GM19035 (cell line): ENCODE data around the gene SYTL2.

Source experiments
- ATAC-seq: cut with Tn5 transposase; IDR thresholded peaks from one replicate; pipeline ENCODE4 v1.9.1; 2021; ENCODE audit not compliant: unreplicated experiment

SYTL2 gene

DNA sequence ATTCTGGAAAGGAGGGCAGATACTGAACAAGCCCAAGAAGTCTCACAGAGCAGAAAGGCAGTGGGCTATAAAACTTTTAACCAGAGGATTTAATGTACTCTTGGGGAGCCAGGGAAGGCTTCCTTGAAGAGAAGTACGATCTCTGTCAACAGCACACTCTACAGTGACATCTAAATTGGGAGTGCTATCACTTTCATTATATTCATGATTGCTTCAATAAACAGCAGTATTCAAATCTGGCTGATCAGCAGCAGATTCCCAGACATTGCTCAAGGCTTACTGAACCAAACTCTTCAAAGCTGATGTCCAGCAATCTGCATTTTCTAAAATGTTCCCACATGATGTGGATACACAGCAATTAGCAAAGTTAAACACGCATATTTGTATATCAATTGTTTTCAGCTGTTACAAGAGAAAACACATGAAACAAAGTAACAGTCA, 44.2 kb downstream of the SYTL2 start:
- ATAC-seq: no peak

GRCh38 chr11:85764796-85765195, 46.1 kb downstream of the SYTL2 start:
- ATAC-seq: no peak

DNA sequence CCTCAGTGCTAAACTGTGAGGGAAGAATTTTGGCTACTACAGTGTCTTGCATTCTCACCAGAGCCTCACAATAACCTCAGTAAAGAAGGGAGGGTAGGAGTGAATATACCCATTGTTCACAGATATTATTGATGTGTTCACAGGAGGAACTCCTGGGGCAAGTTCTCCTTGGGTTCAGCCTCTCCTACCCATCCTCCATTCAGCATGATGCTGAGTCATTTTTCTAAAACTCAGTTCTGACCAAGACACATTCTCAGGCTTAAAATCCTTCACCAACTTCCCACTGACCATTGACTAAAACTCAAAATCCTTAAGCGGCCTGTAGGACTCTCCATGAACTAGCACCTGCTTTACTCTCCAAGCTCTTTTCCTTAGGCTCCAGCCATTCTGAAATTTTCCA, 48.7 kb downstream of the SYTL2 start:
- ATAC-seq: no peak

GRCh38 chr11:85759915-85760314, 51.0 kb downstream of the SYTL2 start:
- ATAC-seq: no peak

DNA sequence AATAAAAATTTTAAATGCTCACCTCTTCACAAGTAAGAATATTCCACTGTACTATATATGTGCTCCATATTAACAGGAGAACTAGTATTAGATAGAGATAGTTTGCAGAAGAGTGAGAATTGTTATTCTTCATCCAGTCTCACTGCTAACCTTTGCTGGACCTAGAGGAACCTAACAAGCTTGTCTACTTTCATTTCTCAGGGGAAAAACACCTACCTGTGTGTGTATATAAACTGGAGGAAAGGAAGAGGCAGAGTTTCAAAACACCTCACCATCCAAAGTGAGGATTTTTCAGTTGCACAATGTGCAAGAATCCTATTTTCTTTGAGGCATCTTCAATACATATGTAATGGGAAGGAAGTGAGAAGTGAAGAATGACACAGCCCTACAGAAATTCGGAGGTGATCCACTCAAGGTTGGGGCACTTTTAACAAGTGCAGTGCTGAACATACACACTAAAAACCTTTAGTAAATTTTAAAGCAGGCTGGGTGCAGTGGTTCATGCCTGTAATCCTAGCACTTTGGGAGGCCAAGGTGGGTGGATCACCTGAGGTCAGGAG, 52.4 kb downstream of the SYTL2 start:
- no peak for ATAC-seq

DNA sequence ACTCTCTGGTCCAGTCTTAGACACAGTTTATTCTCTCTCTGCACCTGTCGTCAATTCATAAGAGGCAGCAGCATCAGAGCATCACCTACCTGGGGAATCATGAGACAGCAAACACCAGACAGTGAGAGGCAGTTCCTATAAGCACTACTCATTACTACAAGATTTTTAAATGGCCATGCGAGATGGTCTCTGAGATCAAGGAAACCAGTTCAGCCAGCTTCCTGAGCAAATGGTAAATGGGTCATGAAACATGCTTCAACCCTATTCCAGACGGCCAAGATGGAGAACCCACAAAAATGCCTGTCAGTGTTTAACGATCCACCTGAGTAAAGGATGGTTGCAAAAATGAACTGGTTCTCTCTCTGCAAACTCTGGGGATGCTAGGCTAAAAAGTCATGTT, 52.9 kb downstream of the SYTL2 start:
- ATAC-seq: no peak

GRCh38 chr11:85756401-85757200, 54.3 kb downstream of the SYTL2 start:
- no peak for ATAC-seq

DNA sequence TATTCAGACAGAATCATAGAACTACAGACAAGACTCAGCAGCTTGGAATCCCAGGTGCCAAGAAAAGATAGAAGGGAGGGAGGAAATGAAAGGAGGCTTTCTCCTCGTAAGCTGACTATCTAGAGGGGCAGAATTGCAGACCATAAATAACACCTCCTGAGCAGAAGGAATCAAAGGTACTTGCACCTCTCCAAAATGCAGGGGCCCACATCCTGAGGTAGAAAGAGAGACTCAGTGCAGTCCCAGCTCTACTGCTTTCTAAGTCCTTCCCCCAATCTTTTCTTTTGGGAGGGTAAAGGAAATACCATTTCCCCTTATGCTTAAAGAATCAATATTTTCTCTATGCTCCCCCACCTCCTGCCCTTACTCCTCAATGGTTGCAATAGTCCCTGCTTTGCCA, 55.2 kb downstream of the SYTL2 start:
- ATAC-seq: no peak

GRCh38 chr11:85755285-85755684, 55.7 kb downstream of the SYTL2 start:
- ATAC-seq: no peak

GRCh38 chr11:85752890-85753581, 57.9 kb downstream of the SYTL2 start:
- no peak for ATAC-seq

- ATAC-seq: no peak
Observed at GRCh38 chr11:85752201-85752889, 58.6 kb downstream of the SYTL2 start.

- ATAC-seq: no peak
Observed at GRCh38 chr11:85751724-85752123, 59.2 kb downstream of the SYTL2 start.

- no peak for ATAC-seq
Observed at GRCh38 chr11:85750646-85751045, 60.3 kb downstream of the SYTL2 start.

DNA sequence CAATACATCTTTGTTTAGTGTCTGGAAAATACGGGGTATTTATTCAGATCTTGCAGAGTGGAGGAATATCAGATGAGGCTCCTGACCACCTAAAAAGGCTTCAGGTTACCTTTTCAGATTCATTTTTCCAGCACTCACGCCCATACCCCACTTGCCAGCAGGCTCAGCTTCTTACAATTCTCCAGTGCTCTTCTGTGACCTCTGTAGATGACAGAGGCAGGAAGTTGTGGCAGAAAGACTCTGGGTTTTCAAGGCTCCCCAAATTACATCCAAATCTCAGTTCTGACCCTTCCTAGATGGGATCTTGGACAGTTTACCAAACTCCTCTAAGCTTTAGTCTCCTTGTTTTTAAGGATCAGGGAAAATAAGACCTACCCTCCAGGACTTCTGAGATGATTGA, 61.1 kb downstream of the SYTL2 start:
- no peak for ATAC-seq

GRCh38 chr11:85749287-85749834, 61.6 kb downstream of the SYTL2 start:
- ATAC-seq: no peak

- no peak for ATAC-seq
Observed at GRCh38 chr11:85748455-85748891, 62.5 kb downstream of the SYTL2 start.

- no peak for ATAC-seq
Observed at GRCh38 chr11:85746670-85747069, 64.3 kb downstream of the SYTL2 start.

GRCh38 chr11:85745626-85746025, 65.3 kb downstream of the SYTL2 start:
- no peak for ATAC-seq

DNA sequence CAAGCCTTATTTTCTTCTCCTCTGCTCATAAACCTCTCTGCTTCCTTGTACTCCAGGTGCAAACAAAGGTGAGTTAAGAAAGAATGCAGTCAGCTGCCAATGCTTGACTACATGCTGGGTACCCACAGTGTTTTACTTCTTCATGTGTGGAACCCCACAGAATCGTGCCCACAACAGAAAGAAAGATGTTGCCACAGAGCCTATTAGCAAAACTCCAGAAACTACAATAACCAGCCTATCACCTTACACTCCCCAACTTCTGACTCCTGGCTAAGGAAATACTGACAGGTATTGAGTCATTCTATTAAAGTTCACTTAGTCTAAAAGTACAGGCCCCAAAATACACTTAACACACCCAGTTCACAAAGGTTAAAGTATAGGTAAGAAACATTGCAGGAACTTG, 68.1 kb downstream of the SYTL2 start:
- ATAC-seq: no peak

DNA sequence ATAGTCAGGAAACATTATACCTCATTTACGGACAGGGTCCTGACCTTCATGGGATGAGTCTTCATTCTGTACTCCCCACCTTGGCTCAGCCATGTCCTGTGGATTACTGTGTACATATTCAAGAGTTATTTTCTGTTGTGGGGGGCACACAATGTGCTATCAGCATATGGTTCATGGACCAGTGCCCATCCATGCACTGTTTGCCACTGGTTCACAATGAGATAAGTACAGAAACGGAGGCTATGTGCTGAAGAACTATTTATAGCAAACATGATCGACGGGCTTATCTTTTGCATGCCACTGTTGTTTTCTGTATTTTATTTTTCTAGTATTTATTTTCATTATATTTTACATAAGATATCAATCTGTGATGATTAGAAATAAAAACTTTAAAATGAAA, 68.6 kb downstream of the SYTL2 start:
- ATAC-seq: no peak
